ENCODE measurements around the gene PNPLA2.

- TF ChIP-seq CHD2 (IDR thresholded peaks at IDR 0.05; ENCODE audit: low read length) (no peak), CTCF (IDR thresholded peaks at IDR 0.05; ENCODE audit: control extremely low read depth in 1 of 3, insufficient read depth in 1 of 3, low read depth in 1 of 3, low read length in 3 of 3) (no peak), POLR2A (IDR thresholded peaks at IDR 0.05; ENCODE audit: control extremely low read depth in 1 of 2, low read depth in 2 of 2, low read length in 2 of 2) (no peak), CEBPB (IDR thresholded peaks at IDR 0.05; ENCODE audit: low read depth, low read length) (no peak), MAX (IDR thresholded peaks at IDR 0.05) (no peak), SIRT6 (IDR thresholded peaks at IDR 0.05; ENCODE audit: low read length) (no peak)
These were observed 40.8 kb downstream of the PNPLA2 start for GRCh38 chr11:859394-860131.

All from H1 (cell line).